ENCODE results near the gene TEX13D.

GRCh38 chrX:124332481-124333424, at the start of gene TEX13D:
- TF ChIP-seq POLR2AphosphoS5 (IDR thresholded peaks at IDR 0.05; ENCODE audit: insufficient read depth, low read depth, low read length) (no peak), POLR2A (IDR thresholded peaks at IDR 0.05; ENCODE audit: low read depth, low read length) (no peak), EZH2 (IDR thresholded peaks at IDR 0.05; ENCODE audit: borderline replicate concordance, low read depth, low read length, severe bottlenecking) (no peak), JUN (IDR thresholded peaks at IDR 0.05; ENCODE audit: borderline replicate concordance, insufficient read depth, insufficient read length, low read depth) (no peak), MYC (IDR thresholded peaks at IDR 0.05; ENCODE audit: low read depth, low read length) (no peak)
- TF ChIP-seq, protein P1, sequence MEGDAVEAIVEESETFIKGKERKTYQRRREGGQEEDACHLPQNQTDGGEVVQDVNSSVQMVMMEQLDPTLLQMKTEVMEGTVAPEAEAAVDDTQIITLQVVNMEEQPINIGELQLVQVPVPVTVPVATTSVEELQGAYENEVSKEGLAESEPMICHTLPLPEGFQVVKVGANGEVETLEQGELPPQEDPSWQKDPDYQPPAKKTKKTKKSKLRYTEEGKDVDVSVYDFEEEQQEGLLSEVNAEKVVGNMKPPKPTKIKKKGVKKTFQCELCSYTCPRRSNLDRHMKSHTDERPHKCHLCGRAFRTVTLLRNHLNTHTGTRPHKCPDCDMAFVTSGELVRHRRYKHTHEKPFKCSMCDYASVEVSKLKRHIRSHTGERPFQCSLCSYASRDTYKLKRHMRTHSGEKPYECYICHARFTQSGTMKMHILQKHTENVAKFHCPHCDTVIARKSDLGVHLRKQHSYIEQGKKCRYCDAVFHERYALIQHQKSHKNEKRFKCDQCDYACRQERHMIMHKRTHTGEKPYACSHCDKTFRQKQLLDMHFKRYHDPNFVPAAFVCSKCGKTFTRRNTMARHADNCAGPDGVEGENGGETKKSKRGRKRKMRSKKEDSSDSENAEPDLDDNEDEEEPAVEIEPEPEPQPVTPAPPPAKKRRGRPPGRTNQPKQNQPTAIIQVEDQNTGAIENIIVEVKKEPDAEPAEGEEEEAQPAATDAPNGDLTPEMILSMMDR (IDR thresholded peaks at IDR 0.05; ENCODE audit: extremely low read depth in 1 of 2, insufficient read depth in 1 of 2, low read depth in 1 of 2, low read length in 2 of 2): no peak
